Thyroid gland (tissue), 4 donors: Measurements from ENCODE around the gene PHF3. TPM values are rescaled to one million over a fixed set of nuclear protein-coding genes. Genes with fewer than 3 reads are reported as not detected.

Experiments
- DNase-seq, 2 donors: peaks; one replicate each; pipeline ENCODE4 v3.0.0-alpha.2; 2019
- H3K27ac ChIP-seq, 3 donors: fragments of 200-600 bp; sonication (generic); 1 replicate in 2 of 3; 2 replicates in 1 of 3; pipeline ENCODE4 v1.5.1; 2016 to 2019; ENCODE audit warnings: mild to moderate bottlenecking in 1 of 3, moderate library complexity in 1 of 3
- H3K27me3 ChIP-seq: fragments of 200-600 bp; sonication (generic); one replicate; pipeline ENCODE4 v1.5.1; 2019
- H3K36me3 ChIP-seq, 2 donors: fragments of 200-600 bp; sonication (generic); one replicate each; pipeline ENCODE4 v1.5.1; 2016 to 2019
- H3K4me1 ChIP-seq, 2 donors: fragments of 200-600 bp; sonication (generic); one replicate each; pipeline ENCODE4 v1.5.1; 2017 to 2019
- H3K4me3 ChIP-seq, 3 donors: fragments of 200-600 bp; sonication (generic); replicated peaks in 1 of 3; 1 replicate in 2 of 3; 2 replicates in 1 of 3; pipeline ENCODE4 v1.5.1; 2016; ENCODE audit warnings: mild to moderate bottlenecking in 1 of 3
- H3K9me3 ChIP-seq: fragments of 200-600 bp; sonication (generic); one replicate; pipeline ENCODE4 v1.5.1; 2017
- POLR2A ChIP-seq, 2 donors: fragments of 450-650 bp; IDR thresholded peaks; one replicate each; pipeline ENCODE4 v1.6.1; 2017; ENCODE audit warnings: antibody characterized with exemption in 2 of 2, mild to moderate bottlenecking in 2 of 2, moderate library complexity in 1 of 2
- WGBS, 2 donors: methylation state at CpG; one replicate each; pipeline ENCODE4 v1.1.5; 2017; 5-methylcytosine and 5-hydroxymethylcytosine counted together
- intact Hi-C: fragments of 100-400 bp; cut with DNase I; formaldehyde crosslinking; loops from one replicate; pipeline ENCODE4 v1.15.1; 2023
- small RNA-seq: library from RNA; depleted of rRNA; stranded (forward); fragments of <200 nt; gene quantifications from one replicate; pipeline ENCODE3, GENCODE V24; 2016
- total RNA-seq, 4 donors: library from RNA; depleted of rRNA; stranded (reverse); fragments of >200 nt; gene quantifications; one replicate each; pipeline ENCODE4 v1.2.3, GENCODE V29; 2016
- TF ChIP-seq, protein P1 (sequence below), 6 experiments: fragments of 200-600 bp in 3 of 6; fragments of 450-650 bp in 3 of 6; sonication (generic) in 3 of 6; IDR thresholded peaks; one replicate each; pipeline ENCODE4 v1.5.1; 2016 to 2019; ENCODE audit warnings: antibody characterized with exemption in 6 of 6, mild to moderate bottlenecking in 2 of 6, inconsistent platforms in 1 of 6, moderate library complexity in 1 of 6

PHF3 gene
- total RNA-seq, 4 donors from 2014 or later = 74.4 to 114 (median 89.6) TPM

DNA sequence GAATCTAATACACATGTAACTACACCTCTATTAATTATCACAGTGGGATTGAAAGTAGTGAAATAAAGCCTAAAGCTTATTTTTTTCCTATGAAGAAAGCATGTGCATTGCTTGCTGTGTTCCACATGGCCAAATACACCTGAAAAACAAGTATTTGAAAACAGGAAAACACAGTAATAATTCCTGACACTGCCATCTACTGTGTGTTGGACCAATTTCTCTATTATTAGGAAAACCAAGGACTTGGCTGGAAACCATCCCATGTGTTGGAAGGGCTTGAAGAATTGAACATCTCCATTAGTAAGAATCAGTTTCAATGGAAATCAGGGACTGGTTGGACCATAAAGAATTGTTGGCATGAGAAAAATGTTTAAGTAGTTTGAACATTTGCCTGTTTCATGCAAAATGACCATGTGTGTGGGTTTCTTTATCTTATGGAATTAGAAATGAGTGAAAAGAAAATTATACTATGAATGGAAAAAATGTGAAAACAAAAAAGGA is 124.1 kb downstream of the PHF3 start:
- TF ChIP-seq POLR2A (IDR thresholded peaks at IDR 0.05) = no peak
- TF ChIP-seq, protein P1, sequence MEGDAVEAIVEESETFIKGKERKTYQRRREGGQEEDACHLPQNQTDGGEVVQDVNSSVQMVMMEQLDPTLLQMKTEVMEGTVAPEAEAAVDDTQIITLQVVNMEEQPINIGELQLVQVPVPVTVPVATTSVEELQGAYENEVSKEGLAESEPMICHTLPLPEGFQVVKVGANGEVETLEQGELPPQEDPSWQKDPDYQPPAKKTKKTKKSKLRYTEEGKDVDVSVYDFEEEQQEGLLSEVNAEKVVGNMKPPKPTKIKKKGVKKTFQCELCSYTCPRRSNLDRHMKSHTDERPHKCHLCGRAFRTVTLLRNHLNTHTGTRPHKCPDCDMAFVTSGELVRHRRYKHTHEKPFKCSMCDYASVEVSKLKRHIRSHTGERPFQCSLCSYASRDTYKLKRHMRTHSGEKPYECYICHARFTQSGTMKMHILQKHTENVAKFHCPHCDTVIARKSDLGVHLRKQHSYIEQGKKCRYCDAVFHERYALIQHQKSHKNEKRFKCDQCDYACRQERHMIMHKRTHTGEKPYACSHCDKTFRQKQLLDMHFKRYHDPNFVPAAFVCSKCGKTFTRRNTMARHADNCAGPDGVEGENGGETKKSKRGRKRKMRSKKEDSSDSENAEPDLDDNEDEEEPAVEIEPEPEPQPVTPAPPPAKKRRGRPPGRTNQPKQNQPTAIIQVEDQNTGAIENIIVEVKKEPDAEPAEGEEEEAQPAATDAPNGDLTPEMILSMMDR (IDR thresholded peaks at IDR 0.05) = no peak
- Histone ChIP-seq H3K4me1 (no peaks in the 10 kb centered on the region), H3K27me3 (no peaks in the 10 kb centered on the region), H3K27ac (no peak overlapping the region), H3K4me3 (no peak overlapping the region), H3K36me3 (no peaks in the 10 kb centered on the region), H3K9me3 (no peaks in the 10 kb centered on the region)
- no peak for DNase-seq
- intact Hi-C loops = no loop called here

- Histone ChIP-seq H3K27me3 (no peaks in the 10 kb centered on the region), H3K9me3 (no peaks in the 10 kb centered on the region), H3K36me3 (no peaks in the 10 kb centered on the region), H3K27ac (no peak overlapping the region), H3K4me3 (no peak overlapping the region), H3K4me1 (no peaks in the 10 kb centered on the region)
- intact Hi-C loops = no loop called here
- TF ChIP-seq, protein P1 (IDR thresholded peaks at IDR 0.05) = no peak
- no peak for TF ChIP-seq POLR2A (IDR thresholded peaks at IDR 0.05)
- DNase-seq = no peak
These were observed 124.6 kb downstream of the PHF3 start for GRCh38 chr6:63760199-63760598.

DNA sequence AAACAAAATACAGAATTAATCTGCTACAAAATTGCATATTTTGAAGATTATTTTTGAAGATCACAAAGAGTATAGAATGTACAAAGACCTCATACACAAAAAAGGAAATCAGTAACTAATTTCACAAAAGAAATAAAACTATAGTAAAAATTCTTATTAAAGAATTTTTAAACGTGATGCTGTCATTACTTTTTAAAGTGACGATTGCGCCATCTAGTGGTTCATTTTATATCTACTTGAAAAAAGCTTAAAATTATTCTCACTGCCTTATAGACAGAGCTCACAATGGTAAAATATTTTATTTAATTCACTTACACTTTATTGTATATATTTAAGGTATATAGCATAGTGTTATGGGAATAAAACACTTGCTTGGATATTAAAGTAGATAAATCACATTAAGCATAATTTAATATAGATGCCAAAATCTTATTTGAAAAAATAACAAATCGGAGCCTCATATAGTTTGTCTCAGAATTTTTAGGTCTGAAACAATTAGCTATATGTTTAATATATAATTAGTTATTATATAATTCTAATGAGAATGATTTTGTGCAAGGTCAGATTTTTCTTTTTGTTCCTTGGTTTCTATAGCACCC is 128.8 kb downstream of the PHF3 start:
- no peaks in the 10 kb centered on the region for H3K27me3 ChIP-seq
- no peak overlapping the region for H3K27ac ChIP-seq
- no peaks in the 10 kb centered on the region for H3K4me1 ChIP-seq
- DNase-seq = no peak
- no peaks in the 10 kb centered on the region for H3K36me3 ChIP-seq
- intact Hi-C loops = loop anchor here (2.0 kb wide), 1 partner anchor 166 kb away; no protein-coding TSS in a partner anchor
- H3K4me3 ChIP-seq = no peak overlapping the region
- 24% methylated on average over 4 of the region's 4 CpGs for WGBS, 2 donors
- H3K9me3 ChIP-seq = no peaks in the 10 kb centered on the region
- TF ChIP-seq, protein P1 (IDR thresholded peaks at IDR 0.05) = peak in 4 of 6 experiments; percentile 49 to 67 (median 60)
- TF ChIP-seq POLR2A (IDR thresholded peaks at IDR 0.05) = no peak

Small RNAs within 50 kb of the gene (small RNA-seq; reads per million reads assigned to genes)
- not detected for gene AL513043.1

Other genes with a start within 250 kb of the PHF3 start
- 10 to 100 TPM; 28.3 to 56.8 (median 33.2) TPM for gene PTP4A1, start 63.3 kb upstream of the PHF3 start, total RNA-seq